ENCODE measurements around the gene RGS9. TPM values are rescaled to one million over a fixed set of nuclear protein-coding genes. Genes with fewer than 3 reads are reported as not detected.

RGS9 gene
- total and polyA plus RNA-seq, 2 of the 13 experiments (the other 11 are each of a cell fraction or from before 2014, with no cell fraction given) = 0.44 to 0.74 TPM

DNA sequence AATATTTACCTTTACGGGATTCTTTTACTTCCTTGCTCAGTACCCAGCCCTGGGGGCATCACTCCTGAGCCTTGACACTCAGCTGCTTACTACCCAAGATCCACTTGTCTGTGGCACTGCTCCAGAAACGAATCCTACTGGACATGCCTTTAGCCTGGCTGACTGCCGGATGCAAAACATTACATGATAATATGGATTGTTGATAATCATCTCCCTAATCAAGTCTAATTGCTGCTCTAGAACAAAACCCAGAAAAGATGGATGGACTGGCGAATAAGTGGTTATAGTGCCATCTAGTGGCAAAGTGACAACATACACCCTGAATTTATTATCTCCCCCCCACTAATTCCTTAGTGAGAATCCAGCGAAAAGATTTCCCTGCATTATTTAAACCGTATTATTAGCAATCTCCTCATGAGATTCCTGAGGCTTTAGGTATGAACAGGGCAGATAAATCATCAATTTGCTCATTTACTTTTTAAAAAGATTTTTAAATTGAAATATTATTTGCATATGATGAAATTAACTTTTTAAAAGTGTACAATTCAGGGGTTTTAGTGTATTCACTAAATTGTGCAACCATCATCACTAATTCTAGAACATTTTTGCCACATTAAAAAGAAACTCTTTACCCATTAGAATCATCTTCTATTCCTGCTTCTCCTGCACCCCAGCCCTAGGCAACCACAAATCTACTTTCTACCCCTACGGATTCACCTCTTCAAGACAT is 61.6 kb downstream of the RGS9 start (continued):
- TF ChIP-seq PITX1 (CRISPR knock-in tag; IDR thresholded peaks at IDR 0.05) (no peak), ZIK1 (CRISPR knock-in tag; IDR thresholded peaks at IDR 0.05; ENCODE audit: borderline replicate concordance, low read depth) (no peak), KDM2A (CRISPR knock-in tag; IDR thresholded peaks at IDR 0.05; ENCODE audit: borderline replicate concordance, low read depth) (no peak), KDM3A (CRISPR knock-in tag; IDR thresholded peaks at IDR 0.05; ENCODE audit: low read depth) (no peak), AGO2 (optimal IDR thresholded peaks at IDR 0.05; ENCODE audit: low read depth, low read length) (no peak), STAG1 (CRISPR knock-in tag; IDR thresholded peaks at IDR 0.05) (peak; percentile 86)

DNA sequence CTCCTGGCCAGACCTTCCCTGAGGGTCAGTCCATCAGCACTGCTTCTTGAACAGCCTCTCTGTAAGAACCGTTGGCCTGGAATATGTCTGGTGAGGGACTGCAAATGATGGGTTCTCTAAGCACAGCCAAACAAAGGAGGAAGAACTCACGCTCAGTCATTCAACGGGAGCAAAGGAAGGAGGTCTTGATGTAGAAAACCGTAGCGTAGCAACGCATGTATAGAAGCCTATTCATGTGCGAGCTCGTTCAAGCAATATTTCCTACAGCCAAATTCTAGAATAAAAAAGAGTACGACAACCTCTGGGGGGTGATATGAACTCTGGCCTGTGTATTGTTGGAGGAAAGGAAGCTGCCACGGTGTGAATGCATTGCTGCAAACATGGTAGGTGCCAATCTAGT is 64.2 kb downstream of the RGS9 start:
- FAIRE-seq (no peak), DNase-seq (ENCODE audit: low spot score) (no peak), ATAC-seq (no peak)
- Histone ChIP-seq H4K20me1 (ENCODE audit: insufficient read depth, low read length) (no peaks in the 10 kb centered on the region; the same call in 1 of the 2 replicates), H3K4me1 (ENCODE audit: insufficient read depth, low read length) (peaks cover 18% of the 10 kb centered on the region), H3K4me2 (ENCODE audit: low read depth, low read length) (no peak overlapping the region), H3K4me3 (replicated peaks in 1 of 3; ENCODE audit: insufficient read depth in 1 of 3, low read depth in 2 of 3, low read length in 3 of 3) (no peak overlapping the region), H3K36me3 (replicated peaks in 1 of 2; ENCODE audit: control insufficient read depth in 1 of 2, insufficient read depth in 2 of 2, low read length in 2 of 2) (no peaks in the 10 kb centered on the region), H3K79me2 (ENCODE audit: insufficient read depth, low read length) (no peaks in the 10 kb centered on the region), H3K27ac (ENCODE audit: extremely low read length, insufficient read depth, low read length) (no peak overlapping the region), H3K27me3 (ENCODE audit: control insufficient read depth in 1 of 2, insufficient read depth in 2 of 2, low read length in 2 of 2) (no peaks in the 10 kb centered on the region; a peak in 3 of 5 replicates), H2AFZ (ENCODE audit: low read length) (no peak overlapping the region), H3K9ac (ENCODE audit: insufficient read depth, low read depth, low read length) (no peak overlapping the region), H3K9me3 (ENCODE audit: low read length) (no peaks in the 10 kb centered on the region)
- intact Hi-C loops (cut with micrococcal nuclease; ENCODE audit: unreplicated experiment) = no loop called here
- ChIA-PET POLR2A (no interaction called here), CTCF (ENCODE audit: low intra/inter-chr PET ratio, low total read pairs) (no interaction called here)
- TF ChIP-seq TP53 (CRISPR knock-in tag; conservative IDR thresholded peaks at IDR 0.05) (no peak), MBNL3 (CRISPR knock-in tag; conservative IDR thresholded peaks at IDR 0.05) (no peak), POLR2AphosphoS5 (IDR thresholded peaks at IDR 0.05; ENCODE audit: low read depth, low read length) (no peak), ZNF780A (CRISPR knock-in tag; IDR thresholded peaks at IDR 0.05) (no peak)
- TF ChIP-seq, protein P1, sequence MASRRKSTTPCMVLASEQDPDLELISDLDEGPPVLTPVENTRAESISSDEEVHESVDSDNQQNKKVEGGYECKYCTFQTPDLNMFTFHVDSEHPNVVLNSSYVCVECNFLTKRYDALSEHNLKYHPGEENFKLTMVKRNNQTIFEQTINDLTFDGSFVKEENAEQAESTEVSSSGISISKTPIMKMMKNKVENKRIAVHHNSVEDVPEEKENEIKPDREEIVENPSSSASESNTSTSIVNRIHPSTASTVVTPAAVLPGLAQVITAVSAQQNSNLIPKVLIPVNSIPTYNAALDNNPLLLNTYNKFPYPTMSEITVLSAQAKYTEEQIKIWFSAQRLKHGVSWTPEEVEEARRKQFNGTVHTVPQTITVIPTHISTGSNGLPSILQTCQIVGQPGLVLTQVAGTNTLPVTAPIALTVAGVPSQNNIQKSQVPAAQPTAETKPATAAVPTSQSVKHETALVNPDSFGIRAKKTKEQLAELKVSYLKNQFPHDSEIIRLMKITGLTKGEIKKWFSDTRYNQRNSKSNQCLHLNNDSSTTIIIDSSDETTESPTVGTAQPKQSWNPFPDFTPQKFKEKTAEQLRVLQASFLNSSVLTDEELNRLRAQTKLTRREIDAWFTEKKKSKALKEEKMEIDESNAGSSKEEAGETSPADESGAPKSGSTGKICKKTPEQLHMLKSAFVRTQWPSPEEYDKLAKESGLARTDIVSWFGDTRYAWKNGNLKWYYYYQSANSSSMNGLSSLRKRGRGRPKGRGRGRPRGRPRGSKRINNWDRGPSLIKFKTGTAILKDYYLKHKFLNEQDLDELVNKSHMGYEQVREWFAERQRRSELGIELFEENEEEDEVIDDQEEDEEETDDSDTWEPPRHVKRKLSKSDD (CRISPR knock-in tag; IDR thresholded peaks at IDR 0.05; ENCODE audit: low read depth) = no peak
- no TSS peak for BruUV-seq (replicated peaks)
- WGBS (ENCODE audit: low lambda C conversion rate) = 72% methylated on average over 10 of the region's 10 CpGs
- in situ Hi-C loops (cut with HindIII; ENCODE audit: extremely low pct_ligation_motif_present, low pct_unique_long_range_greater_than_20kb) = no loop called here

Data from HepG2 (cell line).